GM18909 (cell line): ENCODE data around the gene CHTF8.
"Not testable (repeated sequence)": the region's sequence is repeated elsewhere in the genome, so short reads cannot be mapped to it uniquely, and the experiment has no call there.

Experiments
- ATAC-seq: cut with Tn5 transposase; IDR thresholded peaks from one replicate; pipeline ENCODE4 v1.9.1; 2021; ENCODE audit warnings: mild to moderate bottlenecking; ENCODE audit not compliant: unreplicated experiment, poor library complexity

The CHTF8 gene

GRCh38 chr16:69132424-69133252, at the start of gene CHTF8, which contains the start of gene UTP4:
Gene CHTF8 (minus strand): TSS chr16:69132588. CDS start chr16:69121458, 11,130 bp downstream.
Gene UTP4 (plus strand): TSS chr16:69132649. CDS start chr16:69133460, 811 bp downstream.
- peak; percentile 89 for ATAC-seq

DNA sequence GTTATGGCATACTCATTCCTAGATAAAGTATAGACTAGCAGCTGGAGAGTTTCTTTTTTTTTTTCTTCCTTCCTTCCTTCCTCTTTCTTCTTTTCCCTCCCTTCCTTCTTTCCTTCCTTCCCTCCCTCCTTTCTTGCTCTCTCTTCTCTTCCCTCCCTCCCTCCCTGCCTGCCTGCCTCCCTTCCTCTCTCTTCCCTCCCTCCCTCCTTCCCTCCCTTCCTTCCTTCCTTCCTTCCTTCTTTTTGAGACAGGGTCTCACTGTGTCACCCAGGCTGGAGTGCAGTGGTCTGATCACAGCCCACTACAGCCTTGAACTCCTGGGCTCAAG, 47.6 kb upstream of the CHTF8 start:
- ATAC-seq = no peak

DNA sequence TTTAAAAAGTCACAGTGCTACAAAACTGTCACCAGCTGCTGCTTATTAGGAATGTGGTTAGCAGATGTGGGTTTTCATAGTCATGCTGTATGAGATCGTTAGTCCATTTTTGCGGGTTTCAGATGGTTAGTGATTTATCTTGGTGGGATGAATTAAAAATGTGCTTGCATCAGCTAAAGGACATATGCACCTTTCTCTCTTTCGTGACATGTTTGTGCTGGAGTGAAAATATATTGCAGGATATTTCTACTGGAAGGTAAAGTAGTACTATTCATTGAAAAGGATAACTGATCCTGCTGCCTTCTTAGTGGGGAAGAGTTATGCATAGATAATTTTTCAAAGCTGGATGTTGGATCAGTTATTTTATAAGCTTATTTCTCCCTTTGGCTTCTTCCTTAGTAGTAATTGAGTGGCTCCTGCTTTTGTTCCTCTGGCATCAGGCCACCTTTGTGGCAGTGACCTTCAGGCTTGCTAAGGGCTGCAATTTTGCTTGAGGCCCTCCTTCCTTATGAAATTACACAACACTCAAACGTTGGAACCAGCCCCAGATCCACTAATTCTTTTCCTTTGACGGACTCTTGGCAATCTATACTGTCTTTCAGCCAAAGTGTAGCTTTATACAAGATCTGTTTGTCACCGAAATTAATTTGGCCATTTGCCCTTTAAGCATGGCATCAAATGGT, 47.1 kb upstream of the CHTF8 start:
- ATAC-seq = no peak

- ATAC-seq = no peak
These were observed 43.8 kb upstream of the CHTF8 start for GRCh38 chr16:69176033-69176800.

DNA sequence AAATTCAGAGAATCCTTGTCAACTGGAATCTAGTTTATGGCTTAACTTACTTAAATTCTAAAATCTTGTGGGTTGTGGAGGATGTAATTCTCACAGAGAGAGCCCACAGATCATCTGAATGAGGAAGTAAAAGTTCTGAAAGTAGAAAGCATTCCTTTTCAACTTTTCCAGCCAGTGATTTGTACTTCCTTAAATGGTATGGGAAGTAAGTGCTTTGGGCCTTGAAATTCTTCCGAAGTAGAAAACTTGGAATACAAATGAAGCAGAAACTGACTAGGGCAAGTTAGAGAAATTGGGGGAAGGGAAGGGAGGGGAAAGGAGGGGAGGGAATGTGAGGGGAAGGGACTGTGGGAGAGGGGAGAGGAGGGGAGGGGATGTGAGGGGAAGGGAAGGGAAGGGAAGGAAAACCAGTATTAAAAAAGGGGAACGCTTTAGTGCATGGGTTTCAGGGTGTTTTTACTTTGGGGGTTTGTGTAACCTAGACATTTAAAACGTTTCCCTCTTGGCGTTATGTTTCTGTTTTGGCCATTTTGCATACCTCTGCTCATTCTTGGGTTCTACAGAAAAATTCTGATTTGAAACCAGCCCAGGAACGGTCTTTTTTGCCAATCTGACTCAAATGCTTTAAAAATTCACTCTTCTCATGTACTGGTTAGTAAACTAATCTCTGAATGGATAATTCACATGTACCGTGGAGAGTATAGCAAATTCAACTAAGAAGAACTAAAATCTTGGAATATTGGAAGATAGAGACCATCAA, 39.1 kb upstream of the CHTF8 start:
- ATAC-seq = no peak

DNA sequence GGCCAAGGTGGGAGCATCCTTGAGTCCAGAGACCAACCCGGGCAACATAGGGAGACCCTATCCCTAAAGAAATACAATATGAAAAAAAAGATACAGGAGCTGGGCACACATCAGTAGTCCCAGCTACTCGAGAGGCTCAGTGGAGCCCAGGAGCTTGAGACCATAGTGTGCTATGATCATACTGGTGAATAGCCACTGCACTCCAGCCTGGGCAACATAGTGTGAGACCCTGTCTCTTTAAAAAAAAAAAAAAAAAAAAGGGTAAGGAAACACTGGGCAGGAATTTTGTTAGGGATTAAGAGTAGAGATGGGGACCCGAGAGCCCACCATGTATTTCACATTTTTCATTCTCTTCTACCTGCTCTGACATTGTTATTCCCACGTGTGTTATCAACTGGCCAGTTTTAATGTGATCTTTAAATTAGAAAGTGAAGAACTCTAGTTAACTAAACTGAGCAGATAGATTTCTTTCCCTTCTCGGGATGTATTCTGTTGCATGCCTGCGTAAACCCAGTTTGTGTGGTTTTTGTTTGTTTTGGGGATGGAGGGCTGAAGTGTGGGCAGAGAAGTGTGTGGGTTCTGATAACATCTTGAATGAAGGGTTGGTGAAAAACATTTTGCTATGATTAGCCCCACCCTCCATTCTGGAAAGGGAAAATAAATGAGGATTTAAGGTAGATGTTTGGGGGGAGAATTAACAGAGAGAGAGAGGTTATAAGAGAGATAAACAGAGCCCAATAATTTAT, 37.4 kb upstream of the CHTF8 start:
- no peak for ATAC-seq

DNA sequence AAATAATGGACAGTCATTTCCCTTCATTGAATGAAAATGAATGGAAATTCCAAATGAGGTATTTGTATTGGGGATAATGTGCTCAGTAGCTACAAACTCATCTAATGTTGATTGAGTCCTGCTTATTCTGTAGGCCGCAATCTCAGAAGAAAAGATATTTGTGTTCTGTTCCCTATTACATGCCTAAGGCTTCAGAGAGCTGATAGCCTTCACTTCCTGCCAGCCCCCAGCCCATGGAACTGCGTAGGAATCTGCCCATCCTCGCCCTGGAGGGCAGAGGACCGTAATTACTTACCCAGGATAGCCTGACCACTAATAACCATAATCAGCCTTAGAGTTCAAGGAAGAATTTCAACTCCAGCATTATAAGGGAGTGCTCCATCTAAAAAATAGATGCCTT, 36.7 kb upstream of the CHTF8 start:
- ATAC-seq = no peak

GRCh38 chr16:69166946-69167930, 34.9 kb upstream of the CHTF8 start:
- ATAC-seq = no peak

DNA sequence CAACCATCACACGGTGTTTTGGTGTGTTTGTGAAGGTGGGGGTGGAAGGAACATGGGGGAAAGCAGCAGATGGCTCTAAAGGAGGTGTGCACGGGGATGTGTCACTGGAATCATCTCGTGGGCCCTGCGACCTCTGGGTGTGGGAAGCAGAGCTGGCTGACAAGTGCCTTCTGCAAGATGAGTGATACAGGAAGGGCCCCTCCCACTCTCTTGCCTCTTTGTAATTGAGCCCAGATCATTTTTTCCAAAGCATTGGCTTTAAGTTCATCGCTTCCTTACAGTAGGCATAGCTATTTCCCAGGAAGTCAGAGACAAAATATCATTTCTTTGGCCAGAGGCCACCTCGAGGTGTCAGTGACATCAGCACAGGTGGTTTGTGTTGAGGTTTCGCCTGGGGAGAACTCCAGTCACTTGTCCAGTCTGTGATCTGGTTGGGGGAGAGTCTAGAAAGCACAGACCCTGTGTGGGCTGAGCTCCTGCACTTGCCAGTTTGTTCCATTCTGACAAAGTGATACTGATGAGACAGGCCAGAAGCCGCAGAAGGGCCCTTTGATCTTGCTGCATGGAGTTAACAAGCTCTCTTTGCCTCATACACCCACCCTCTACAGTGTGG, 33.9 kb upstream of the CHTF8 start:
- ATAC-seq = no peak

- ATAC-seq = no peak
These were observed 33.2 kb upstream of the CHTF8 start for GRCh38 chr16:69165584-69165983.

- ATAC-seq = no peak
These were observed 27.8 kb upstream of the CHTF8 start for GRCh38 chr16:69160192-69160591.

- ATAC-seq = no peak
These were observed 24.8 kb upstream of the CHTF8 start for GRCh38 chr16:69157196-69157595.

- no peak for ATAC-seq
These were observed 17.9 kb upstream of the CHTF8 start for GRCh38 chr16:69150146-69150865.

GRCh38 chr16:69149621-69150020, 17.2 kb upstream of the CHTF8 start:
- not testable (repeated sequence) for ATAC-seq

- no peak for ATAC-seq
These were observed 13.3 kb upstream of the CHTF8 start for GRCh38 chr16:69145658-69146057.

DNA sequence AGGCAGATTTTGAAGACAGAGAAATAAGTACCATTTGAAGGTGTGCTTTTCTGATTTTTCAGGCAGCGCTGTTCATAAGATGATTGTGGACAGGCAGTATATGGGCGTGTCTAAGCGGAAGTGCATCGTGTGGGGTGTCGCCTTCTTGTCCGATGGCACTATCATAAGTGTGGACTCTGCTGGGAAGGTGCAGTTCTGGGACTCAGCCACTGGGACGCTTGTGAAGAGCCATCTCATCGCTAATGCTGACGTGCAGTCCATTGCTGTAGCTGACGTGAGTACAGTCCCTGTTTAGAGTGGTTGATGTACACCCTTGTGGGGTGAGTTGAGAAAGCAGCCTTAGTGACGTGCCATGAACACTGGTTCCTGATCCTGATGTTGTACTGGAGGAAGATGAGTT, 10.7 kb upstream of the CHTF8 start:
- ATAC-seq = no peak

- no peak for ATAC-seq
These were observed 9.5 kb upstream of the CHTF8 start for GRCh38 chr16:69141936-69142335.
